GM19025 (cell line): ENCODE measurements around the gene WASF1.

ENCODE experiments used
- ATAC-seq: cut with Tn5 transposase; IDR thresholded peaks from one replicate; pipeline ENCODE4 v1.9.1; 2021; ENCODE audit warnings: mild to moderate bottlenecking, low read depth, moderate library complexity; ENCODE audit not compliant: unreplicated experiment

The WASF1 gene

GRCh38 chr6:110179406-110180227 lies at the start of gene WASF1:
Gene WASF1 (minus strand): TSS chr6:110179670. CDS start chr6:110127601, 52,069 bp downstream.
- ATAC-seq, result peak; percentile 89

DNA sequence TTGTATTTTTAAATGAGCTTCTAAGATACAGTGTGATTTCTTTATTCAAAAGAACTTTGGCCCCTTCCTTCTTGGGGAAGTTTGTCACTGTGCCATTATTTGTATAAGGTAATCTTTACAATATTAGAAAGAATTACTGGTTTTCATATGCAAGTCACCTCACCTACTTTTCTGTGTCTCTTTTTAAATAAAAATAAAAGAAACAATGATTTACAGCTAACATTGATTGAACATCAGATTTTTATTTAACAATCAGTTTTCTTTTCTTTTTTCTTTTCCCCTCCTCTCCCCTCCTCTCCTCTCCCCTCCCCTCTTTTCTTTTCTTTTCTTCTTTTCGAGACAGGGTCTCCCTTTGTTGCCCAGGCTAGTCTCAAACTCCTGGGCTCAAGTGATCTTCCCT lies 46.8 kb upstream of the WASF1 start:
- ATAC-seq, result no peak

DNA sequence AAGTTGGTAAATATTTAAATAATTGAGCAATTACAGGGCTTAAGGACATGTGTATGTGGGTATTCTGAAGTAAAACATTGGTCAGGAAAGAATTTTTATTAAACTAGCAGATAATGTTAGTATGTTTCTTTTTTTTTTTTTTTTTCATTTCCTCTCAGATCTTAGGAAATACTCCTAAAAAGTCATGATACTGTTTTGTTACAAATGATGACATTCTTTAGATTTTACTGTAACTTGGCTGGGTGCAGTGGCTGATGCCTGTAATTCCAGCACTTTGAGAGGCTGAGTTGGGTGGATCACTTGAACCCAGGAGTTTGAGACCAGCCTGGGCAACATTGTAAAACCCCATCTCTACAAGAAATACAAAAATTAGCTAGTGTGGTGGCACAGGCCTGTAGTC lies 42.3 kb upstream of the WASF1 start:
- no peak for ATAC-seq

DNA sequence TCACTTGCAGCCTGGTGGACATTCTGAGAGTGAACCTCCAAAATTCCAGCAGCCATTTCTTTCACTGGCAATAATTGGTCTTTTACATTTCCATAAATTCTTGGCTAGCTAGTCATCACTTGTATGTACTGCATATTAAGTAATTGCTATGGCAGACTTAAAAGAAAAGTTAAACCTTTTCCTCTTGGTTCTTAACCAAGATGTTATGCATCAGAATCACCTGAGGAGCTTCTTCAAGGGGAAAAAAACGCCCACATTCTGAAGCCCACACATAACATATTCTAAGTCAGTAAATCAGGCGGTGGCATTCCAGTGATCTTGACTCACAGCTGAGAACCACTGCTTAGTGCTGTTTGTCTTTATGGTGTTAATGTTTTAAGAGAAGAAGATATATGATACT lies 37.8 kb upstream of the WASF1 start:
- no peak for ATAC-seq

DNA sequence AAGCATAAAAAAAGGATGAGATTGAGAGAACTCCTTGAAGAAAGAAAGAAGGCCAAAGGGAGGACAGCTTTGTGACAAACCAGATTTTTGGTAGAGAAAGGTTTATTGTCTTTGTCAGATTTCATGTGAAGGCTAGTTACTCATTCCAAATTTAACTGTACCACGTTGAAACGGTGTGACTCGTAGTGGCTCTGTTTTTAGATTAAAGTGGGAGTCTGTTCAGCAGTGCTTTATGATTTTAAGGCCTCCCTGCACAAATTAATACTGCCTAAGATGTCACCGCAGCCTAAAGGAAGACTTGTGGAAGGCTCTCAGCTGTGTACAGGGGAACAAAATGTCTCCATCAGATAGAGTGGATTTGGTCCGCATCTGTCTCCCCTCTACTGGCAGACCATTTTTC lies 36.7 kb upstream of the WASF1 start:
- ATAC-seq, result no peak

DNA sequence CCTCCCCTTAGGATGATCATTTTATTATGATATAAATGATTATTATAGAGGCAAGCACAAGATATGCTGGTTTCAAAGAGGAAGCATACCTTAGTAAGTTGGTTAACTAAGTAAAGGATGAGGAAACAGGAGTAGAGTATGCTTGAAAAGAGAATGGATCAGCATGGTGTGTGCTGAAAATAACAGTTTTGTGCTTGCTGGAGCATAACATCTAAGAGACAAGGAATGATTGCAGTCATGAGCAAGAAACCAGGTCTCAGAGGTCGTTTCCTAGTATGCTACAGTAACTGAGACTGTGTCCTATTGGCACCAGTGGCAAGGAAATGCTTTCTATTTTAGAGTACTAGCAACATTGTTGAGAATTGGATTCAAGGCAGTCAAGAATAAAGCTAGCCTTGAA lies 34.9 kb upstream of the WASF1 start:
- ATAC-seq, result no peak

GRCh38 chr6:110211753-110212152 lies 32.3 kb upstream of the WASF1 start:
- no peak for ATAC-seq

- no peak for ATAC-seq
Observed at GRCh38 chr6:110207652-110208051, 28.2 kb upstream of the WASF1 start.

- no peak for ATAC-seq
Observed at GRCh38 chr6:110201151-110201884, 21.8 kb upstream of the WASF1 start.

DNA sequence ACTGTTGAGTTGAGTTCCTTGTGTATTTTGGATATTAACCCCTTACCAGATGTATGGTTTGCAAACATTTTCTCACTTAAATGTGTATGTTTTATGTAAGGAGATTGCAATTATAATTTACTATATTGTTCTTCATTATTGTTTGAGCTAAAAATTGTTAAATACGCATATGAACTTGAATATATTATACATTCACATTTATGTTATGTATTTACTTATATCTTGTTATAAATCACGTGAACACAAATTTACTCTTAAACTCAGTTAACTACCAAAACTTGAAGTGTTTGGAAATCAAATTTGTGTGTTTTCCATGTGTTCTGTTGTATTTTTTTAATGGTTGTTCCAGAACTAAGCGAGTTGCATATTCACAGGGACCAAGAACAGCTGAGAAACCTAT lies 19.1 kb upstream of the WASF1 start:
- no peak for ATAC-seq

DNA sequence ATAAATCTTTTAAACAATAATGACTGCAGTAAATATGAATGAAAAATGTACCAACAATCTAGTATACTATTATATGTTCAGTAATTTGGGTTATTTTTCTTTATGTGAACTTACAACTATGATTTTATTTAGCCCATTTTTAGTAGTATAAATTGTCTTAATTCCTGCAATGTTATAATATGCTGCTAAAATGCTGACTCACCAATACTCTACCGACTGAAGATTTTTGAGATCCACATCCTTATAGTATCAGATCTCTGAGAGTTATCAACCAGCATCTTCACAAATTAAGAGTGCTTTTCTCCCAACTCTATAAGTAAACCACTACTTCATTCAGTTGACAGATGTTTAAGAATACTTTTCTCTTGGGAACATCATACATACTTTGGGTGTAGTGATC lies 17.4 kb upstream of the WASF1 start:
- no peak for ATAC-seq

DNA sequence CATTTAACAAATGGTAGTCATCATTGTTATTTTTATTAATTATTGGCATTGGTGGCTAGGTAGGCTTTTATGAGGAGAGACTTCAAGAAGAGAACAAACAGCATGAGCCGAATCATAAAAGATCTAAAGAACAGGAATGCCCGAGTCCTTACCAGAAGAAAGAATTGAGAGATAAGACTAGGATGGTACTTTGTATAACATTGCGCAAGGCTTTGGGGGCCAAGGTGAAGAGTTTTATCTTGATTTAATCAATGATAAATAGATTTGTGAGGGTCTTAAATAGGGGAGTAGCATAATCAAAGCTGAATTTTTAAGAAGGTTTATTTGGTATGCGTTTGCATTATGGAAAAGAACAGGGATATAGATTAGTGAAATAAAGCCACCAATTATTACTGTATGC lies 16.2 kb upstream of the WASF1 start:
- ATAC-seq, result no peak

GRCh38 chr6:110191477-110191876 lies 12.0 kb upstream of the WASF1 start:
- no peak for ATAC-seq

GRCh38 chr6:110190726-110191125 lies 11.3 kb upstream of the WASF1 start:
- ATAC-seq, result no peak

GRCh38 chr6:110188791-110189190 lies 9.3 kb upstream of the WASF1 start:
- ATAC-seq, result no peak

- ATAC-seq, result peak; percentile 65
Observed at GRCh38 chr6:110185879-110186278, 6.4 kb upstream of the WASF1 start.

DNA sequence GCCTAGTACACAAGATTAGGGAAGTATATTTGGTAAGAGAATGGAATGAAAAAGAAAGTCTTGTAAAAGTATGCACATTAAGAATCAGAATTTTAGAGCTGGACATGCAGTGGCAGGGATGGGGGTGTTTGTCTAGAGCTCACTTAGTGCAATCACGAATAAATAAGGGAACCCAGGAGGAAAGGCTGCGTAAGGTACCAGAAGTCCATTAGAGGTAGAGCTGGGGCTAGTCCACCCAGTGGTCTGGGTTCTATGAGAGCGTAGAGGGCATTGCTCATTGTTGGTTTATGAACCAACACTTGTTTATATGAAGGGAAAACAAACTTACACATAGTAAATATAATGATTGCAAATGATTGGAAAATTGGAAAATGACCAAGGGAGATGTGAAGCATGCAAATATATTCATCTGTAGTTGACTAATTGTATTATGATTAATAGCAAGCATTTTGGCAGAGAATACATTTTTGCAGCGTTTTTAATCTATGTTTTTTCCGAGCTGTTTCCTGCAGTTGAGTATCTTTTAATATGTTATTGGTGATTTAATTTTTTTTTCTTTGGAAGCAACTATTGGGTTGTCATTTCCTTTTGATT lies 3.9 kb upstream of the WASF1 start:
- no peak for ATAC-seq

GRCh38 chr6:110181131-110182030 lies 1.9 kb upstream of the WASF1 start:
- ATAC-seq, result no peak

GRCh38 chr6:110180228-110181008 lies 948 bp upstream of the WASF1 start, which contains the start of gene CDC40:
Gene CDC40 (plus strand): TSS chr6:110180427. CDS start chr6:110180445, 18 bp downstream.
- peak; percentile 52 for ATAC-seq
